GM19351 (cell line): Measurements from ENCODE around the gene ZC3H10.
"Not testable (repeated sequence)": the region's sequence is repeated elsewhere in the genome, so short reads cannot be mapped to it uniquely, and the experiment has no call there.

Experiments used
- ATAC-seq: cut with Tn5 transposase; IDR thresholded peaks from one replicate; pipeline ENCODE4 v1.9.1; 2021; ENCODE audit warnings: mild to moderate bottlenecking, moderate library complexity; ENCODE audit not compliant: unreplicated experiment

ZC3H10 gene

GRCh38 chr12:56101045-56101444, 17.0 kb upstream of the ZC3H10 start:
- ATAC-seq: no peak

DNA sequence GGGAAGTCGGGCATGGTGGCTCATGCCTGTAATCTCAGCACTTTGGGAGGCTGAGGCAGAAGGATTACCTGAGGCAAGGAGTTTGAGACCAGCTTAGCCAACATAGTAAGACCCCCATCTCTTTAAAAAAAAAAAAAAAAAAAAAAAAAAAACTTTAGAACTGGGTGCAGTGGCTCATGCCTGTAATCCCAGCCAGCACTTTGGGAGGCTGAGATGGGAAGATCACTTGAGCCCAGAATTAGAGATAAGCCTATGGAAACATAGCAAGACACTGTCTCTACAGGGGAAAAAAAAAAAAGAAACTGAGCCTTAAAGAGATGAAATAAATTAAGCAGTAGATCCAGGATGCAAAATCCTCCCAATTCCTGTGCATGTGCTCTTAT, 15.4 kb upstream of the ZC3H10 start:
- no peak for ATAC-seq

DNA sequence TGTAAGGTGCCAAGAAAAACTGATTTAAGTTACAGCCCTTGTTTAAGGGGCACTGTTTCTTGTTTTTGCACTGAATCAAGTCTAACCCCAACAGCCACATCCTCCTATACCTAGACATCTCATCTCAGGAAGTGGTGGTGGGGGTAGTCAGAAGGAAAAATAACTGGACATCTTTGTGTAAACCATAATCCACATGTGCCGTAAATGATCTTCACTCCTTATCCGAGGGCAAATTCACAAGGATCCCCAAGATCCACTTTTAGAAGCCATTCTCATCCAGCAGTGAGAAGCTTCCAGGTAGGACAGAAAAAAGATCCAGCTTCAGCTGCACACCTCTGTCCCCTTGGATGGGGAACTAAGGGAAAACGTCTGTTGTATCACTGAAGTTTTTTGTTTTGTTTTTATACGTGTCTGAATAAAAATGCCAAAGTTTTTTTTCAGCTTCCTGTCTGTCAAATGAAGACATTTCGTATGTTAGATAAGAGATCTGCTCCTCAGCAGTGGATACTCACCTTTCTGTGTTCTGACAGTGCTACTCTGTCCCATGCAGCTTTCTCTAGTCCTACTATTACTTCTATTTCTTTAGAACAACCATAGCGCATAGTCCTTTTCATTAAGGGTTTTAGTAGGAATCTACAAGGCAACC, 14.9 kb upstream of the ZC3H10 start:
- no peak for ATAC-seq

DNA sequence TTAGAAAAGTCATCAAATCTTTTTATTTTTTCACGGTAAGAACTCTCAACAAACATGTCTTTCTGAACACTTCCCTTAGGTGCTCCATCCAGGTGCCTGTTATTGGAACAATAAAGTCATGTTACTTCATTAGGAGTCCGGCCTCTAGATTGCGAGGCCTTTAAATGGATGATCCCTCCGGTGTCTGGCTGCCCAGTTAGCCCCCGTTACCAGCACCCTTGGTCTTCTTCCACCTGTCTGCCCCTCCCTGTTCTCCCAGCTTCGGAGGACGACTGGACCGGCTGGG, 14.3 kb upstream of the ZC3H10 start:
- ATAC-seq: no peak

DNA sequence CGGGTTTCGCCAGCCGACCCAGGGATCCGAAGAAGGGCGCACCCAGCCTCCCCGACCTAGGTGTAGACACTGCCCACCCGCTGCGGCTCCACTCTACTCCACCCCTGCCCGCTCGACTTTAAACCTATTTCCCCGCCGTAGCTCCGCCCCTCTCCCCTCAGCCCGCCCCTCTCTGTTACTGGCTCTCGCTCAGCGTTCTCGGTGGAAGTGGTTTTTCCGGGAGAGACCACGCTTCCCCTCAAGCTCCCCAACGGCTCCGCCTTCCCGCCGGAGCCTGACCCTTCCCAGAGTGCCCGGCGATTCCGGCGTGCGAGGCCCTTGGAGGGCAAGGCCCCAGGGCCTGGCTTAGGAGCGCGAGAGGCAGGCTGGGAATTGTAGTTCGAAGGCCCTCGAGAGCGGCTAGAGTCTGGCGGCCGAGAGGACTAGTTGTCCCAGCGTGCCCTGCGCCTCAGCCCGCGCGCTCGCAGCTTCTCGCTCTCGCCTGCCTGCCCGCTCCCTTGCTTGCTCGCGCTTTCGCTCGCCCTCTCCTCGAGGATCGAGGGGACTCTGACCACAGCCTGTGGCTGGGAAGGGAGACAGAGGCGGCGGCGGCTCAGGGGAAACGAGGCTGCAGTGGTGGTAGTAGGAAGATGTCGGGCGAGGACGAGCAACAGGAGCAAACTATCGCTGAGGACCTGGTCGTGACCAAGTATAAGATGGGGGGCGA, 13.8 kb upstream of the ZC3H10 start, which contains the start of gene PA2G4:
Gene PA2G4, plus strand, starts transcription at position 451 of the 706 bp plus-strand sequence. Its CDS starts 179 bp downstream, at position 630.
- peak; percentile 94 for ATAC-seq

- ATAC-seq: peak; percentile 9
Measured at GRCh38 chr12:56104815-56105608, 13.1 kb upstream of the ZC3H10 start.

- ATAC-seq: no peak
Measured at GRCh38 chr12:56105609-56105902, 12.5 kb upstream of the ZC3H10 start.

GRCh38 chr12:56107242-56107641, 10.8 kb upstream of the ZC3H10 start:
- ATAC-seq: no peak

DNA sequence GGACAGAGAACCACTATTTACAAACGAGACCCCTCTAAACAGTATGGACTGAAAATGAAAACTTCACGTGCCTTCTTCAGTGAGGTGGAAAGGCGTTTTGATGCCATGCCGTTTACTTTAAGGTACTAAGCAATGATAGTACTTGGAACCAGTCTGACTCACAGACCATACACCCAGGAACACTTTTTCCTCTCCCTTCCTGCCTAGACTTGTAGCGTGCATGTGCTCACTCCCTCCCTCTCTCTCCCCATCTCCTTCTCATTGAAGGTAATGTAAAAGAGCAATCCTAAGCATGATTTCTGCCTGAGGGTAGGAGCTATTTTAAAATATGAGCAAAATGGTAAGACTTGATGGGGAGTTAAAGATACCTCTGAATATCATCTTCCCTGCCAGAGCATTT, 7.5 kb upstream of the ZC3H10 start:
- ATAC-seq: no peak

GRCh38 chr12:56114084-56114483, 4.0 kb upstream of the ZC3H10 start:
- ATAC-seq: no peak

DNA sequence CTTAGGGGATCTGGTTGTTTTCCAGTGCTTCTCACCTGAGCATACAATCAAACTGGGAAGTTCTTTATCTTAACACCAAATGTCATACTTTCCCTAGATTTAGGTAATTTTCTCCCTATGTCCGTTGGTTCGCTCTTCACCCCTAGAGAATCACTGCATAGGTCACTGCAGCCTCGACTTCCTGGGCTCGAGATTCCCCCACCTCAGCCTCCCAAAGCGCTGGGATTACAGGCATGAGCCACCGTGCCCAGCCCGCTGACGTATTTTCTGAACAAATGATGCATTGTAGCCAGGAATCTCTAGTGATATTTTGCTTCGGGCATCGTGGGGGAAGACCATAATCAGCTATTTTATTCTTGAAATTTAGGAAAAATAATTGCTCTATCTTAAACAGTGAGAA, 2.7 kb upstream of the ZC3H10 start:
- ATAC-seq: no peak

GRCh38 chr12:56116267-56117081, 1.6 kb upstream of the ZC3H10 start, which contains the start of gene RPL41:
RPL41 (plus strand) TSS chr12:56116633.
- ATAC-seq: no peak

GRCh38 chr12:56117082-56117706, 872 bp upstream of the ZC3H10 start:
- ATAC-seq: not testable (repeated sequence)

GRCh38 chr12:56118688-56119357, 757 bp downstream of the ZC3H10 start:
- no peak for ATAC-seq

GRCh38 chr12:56119361-56119796, 1.3 kb downstream of the ZC3H10 start:
- no peak for ATAC-seq

- no peak for ATAC-seq
Measured at GRCh38 chr12:56120158-56120846, 2.2 kb downstream of the ZC3H10 start.

GRCh38 chr12:56121204-56121870, 3.3 kb downstream of the ZC3H10 start:
- ATAC-seq: no peak

GRCh38 chr12:56122637-56123036, 4.6 kb downstream of the ZC3H10 start:
- ATAC-seq: no peak

GRCh38 chr12:56124133-56124532, 6.1 kb downstream of the ZC3H10 start:
- ATAC-seq: no peak
